ENCODE data around the gene CLSTN1.

CLSTN1 gene

GRCh38 chr1:9680091-9680490 lies 143.7 kb downstream of the CLSTN1 start:
- Histone ChIP-seq H3K4me3 (no peak overlapping the region), H3K27ac (no peak overlapping the region)
- DNase-seq (ENCODE audit: low spot score) = no peak
- no peak for TF ChIP-seq CTCF (IDR thresholded peaks at IDR 0.05)

All from coronary artery (tissue), 2 donors.